ENCODE data around the gene MIR17HG. TPM values are rescaled to one million over a fixed set of nuclear protein-coding genes. Genes with fewer than 3 reads are reported as not detected.
"Not testable (repeated sequence)": the region's sequence is repeated elsewhere in the genome, so short reads cannot be mapped to it uniquely, and the experiment has no call there.

Gene MIR17HG
- total RNA-seq, 1 donor from 2014 or later, result 40.6 TPM

DNA sequence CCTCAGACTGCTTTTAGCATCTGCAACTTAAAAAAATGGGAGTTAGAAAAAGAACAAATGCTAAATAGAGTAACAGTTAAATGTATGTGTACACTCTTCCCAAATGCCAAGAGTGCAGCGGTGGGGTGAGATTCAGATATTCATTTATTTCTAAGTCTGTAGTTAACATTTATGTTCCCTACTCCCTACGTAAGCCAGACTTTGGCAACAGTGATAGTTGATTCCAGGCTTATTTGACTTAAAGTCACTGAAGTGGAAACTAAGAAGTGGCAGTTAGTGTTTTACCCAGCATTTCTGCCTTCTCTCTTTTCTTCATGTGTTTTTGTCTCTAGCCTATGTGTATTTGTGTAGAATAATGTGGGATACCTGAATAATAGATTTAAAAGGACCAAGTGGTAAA, 4.5 kb downstream of the MIR17HG start:
- no peak for DNase-seq (ENCODE audit: low read depth, low spot score)
- TF ChIP-seq, protein P1, sequence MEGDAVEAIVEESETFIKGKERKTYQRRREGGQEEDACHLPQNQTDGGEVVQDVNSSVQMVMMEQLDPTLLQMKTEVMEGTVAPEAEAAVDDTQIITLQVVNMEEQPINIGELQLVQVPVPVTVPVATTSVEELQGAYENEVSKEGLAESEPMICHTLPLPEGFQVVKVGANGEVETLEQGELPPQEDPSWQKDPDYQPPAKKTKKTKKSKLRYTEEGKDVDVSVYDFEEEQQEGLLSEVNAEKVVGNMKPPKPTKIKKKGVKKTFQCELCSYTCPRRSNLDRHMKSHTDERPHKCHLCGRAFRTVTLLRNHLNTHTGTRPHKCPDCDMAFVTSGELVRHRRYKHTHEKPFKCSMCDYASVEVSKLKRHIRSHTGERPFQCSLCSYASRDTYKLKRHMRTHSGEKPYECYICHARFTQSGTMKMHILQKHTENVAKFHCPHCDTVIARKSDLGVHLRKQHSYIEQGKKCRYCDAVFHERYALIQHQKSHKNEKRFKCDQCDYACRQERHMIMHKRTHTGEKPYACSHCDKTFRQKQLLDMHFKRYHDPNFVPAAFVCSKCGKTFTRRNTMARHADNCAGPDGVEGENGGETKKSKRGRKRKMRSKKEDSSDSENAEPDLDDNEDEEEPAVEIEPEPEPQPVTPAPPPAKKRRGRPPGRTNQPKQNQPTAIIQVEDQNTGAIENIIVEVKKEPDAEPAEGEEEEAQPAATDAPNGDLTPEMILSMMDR (conservative IDR thresholded peaks at IDR 0.05), result no peak
- Mint-ChIP-seq H3K36me3 (ENCODE audit: low read depth) (peaks cover 54% of the 10 kb centered on the region), H3K27me3 (ENCODE audit: low read depth) (peaks cover 22% of the 10 kb centered on the region), H3K4me1 (peaks cover 80% of the 10 kb centered on the region), H3K27ac (ENCODE audit: unreplicated experiment) (no peak overlapping the region), H3K9me3 (no peaks in the 10 kb centered on the region), H3K4me3 (peak overlapping the region; percentile 100)

DNA sequence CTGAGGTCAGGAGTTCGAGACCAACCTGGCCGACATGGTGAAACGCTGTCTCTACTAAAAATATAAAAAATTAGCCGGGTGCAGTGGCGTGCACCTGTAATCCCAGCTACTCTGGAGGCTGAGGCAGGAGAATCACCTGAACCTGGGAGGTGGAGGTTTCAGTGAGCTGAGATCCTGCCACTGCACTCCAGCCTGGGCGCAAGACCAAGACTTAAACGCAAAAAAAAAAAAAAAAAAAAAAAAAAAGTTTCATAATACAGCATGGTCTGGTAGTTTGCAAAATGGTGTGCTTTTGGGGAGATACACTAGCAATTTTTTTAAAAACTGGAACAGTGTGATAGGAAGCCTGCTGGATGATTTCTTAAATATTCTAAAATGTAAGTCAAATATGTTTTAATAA, 5.4 kb downstream of the MIR17HG start:
- H3K27ac Mint-ChIP-seq (ENCODE audit: unreplicated experiment), result not testable (repeated sequence)
- peak overlapping the region; percentile 100 for H3K4me3 Mint-ChIP-seq
- peaks cover 59% of the 10 kb centered on the region for H3K36me3 Mint-ChIP-seq (ENCODE audit: low read depth)

DNA sequence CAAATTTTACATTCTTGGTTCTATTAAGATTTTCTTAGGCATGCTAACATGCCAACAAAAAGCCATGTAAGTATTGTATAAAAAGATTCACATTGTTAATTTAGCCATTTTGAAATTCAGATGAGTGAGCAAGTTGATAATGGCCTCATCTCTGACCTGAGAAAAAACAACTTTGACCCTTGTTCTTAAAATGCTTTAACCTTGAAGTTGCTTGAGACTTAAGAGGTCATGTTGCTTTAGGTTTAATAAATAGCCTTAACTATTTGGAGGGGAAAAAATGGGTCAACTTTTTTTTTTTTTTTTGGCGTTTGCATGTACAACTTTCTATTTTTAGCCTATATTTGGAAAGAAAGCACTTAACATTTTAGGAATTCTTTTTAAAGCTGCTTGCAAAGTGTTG, 6.0 kb downstream of the MIR17HG start:
- H3K4me1 Mint-ChIP-seq, result peaks cover 89% of the 10 kb centered on the region
- H3K27ac Mint-ChIP-seq (ENCODE audit: unreplicated experiment), result no peak overlapping the region
- H3K27me3 Mint-ChIP-seq (ENCODE audit: low read depth), result peaks cover 20% of the 10 kb centered on the region
- TF ChIP-seq, protein P1 (conservative IDR thresholded peaks at IDR 0.05), result no peak
- DNase-seq (ENCODE audit: low read depth, low spot score), result no peak
- H3K36me3 Mint-ChIP-seq (ENCODE audit: low read depth), result peaks cover 59% of the 10 kb centered on the region
- peak overlapping the region; percentile 81 for H3K4me3 Mint-ChIP-seq
- H3K9me3 Mint-ChIP-seq, result no peaks in the 10 kb centered on the region

More for the DNA sequence above, 5.4 kb downstream of the MIR17HG start:
- not testable (repeated sequence) for H3K9me3 Mint-ChIP-seq; DNase-seq (ENCODE audit: low read depth, low spot score)
- Mint-ChIP-seq H3K4me1 (peaks cover 85% of the 10 kb centered on the region), H3K27me3 (ENCODE audit: low read depth) (peaks cover 20% of the 10 kb centered on the region)

DNA sequence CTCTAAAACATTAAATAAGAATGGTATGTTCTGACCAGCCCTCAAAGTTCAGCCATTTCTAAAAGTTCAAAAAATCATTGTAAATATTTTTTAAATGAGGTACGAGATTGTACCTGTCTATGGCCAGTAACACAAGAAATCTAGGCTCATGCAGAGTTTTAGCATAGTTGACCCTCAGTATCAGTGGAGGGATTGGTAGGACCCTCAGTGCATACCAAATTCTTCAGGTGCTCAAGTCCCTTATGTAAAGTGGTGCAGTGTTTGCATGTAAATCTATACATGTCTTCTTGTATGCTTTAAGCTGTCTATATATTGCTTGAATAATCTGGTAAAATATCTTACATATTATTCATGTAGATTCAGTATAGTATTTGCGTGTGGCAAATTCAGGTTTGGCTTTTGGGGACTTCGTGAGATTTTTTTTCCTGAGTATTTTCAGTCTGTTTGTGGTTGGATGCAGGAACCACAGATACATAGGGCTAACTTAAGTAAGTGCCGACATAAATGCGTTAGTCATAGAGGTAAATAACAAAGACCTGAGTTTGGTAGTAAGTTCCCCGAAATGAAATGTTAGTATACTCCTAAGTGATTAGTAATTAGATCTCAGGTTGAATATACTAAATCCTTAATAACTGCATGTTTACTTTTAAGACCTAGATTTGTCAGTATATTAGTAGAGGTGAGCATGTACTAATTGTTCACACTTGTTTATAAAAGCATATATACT, 7.8 kb downstream of the MIR17HG start:
- TF ChIP-seq, protein P1 (conservative IDR thresholded peaks at IDR 0.05), result no peak
- H3K36me3 Mint-ChIP-seq (ENCODE audit: low read depth), result peaks cover 48% of the 10 kb centered on the region
- H3K9me3 Mint-ChIP-seq, result no peaks in the 10 kb centered on the region
- H3K4me3 Mint-ChIP-seq, result peak overlapping the region; percentile 75
- no peak for DNase-seq (ENCODE audit: low read depth, low spot score)
- H3K27ac Mint-ChIP-seq (ENCODE audit: unreplicated experiment), result no peak overlapping the region
- peaks cover 17% of the 10 kb centered on the region for H3K27me3 Mint-ChIP-seq (ENCODE audit: low read depth)
- peaks cover 91% of the 10 kb centered on the region for H3K4me1 Mint-ChIP-seq

DNA sequence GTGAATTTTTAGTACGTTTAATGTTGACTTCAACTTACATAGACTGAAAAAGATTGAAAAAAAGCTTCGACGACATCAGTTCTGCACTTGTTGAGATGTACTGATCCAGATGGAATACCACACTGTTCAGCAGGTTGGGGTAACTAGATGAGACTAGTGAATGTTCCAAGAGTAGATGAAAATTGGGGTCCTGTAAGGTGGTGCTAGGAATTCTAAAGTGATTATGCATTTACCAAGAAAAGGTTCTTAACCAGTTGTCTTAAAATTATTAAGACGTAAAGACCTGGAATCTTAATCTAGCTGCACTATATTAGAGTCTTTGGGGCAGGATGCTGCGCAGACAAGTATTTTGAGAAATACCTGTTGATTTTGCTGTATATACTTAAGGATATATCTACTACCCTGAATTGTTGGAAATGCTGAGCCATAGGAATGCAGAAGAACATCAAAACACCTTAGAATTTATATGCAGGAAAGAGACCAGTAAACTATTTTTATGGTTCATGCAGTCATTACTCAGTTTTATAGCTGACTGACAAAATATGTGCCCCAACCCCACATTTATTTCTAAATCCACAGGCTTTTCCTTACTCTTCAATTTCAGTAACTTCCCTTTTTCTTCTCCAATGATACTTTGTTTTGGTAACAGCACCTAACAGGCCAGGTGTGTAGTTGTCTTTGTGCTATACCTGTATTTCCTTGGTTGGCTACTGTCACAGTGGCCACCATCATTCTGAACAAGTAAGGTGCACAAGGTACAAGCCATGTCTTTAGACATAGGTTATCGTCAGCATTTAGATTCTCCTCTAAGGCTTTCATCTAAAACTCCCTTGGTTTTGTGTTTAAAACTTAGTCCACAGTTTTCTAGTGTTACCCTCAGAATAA, 8.6 kb downstream of the MIR17HG start:
- H3K9me3 Mint-ChIP-seq, result no peaks in the 10 kb centered on the region
- H3K36me3 Mint-ChIP-seq (ENCODE audit: low read depth), result peaks cover 46% of the 10 kb centered on the region
- TF ChIP-seq, protein P1 (conservative IDR thresholded peaks at IDR 0.05), result no peak
- no peak for DNase-seq (ENCODE audit: low read depth, low spot score)
- peaks cover 90% of the 10 kb centered on the region for H3K4me1 Mint-ChIP-seq
- no peak overlapping the region for H3K27ac Mint-ChIP-seq (ENCODE audit: unreplicated experiment)
- H3K27me3 Mint-ChIP-seq (ENCODE audit: low read depth), result peaks cover 10% of the 10 kb centered on the region
- no peak overlapping the region for H3K4me3 Mint-ChIP-seq
